Adipose tissue (tissue), 3 donors: Measurements from ENCODE around the gene DNAJB4. TPM values are rescaled to one million over a fixed set of nuclear protein-coding genes. Genes with fewer than 3 reads are reported as not detected.
"Not testable (repeated sequence)": the region's sequence is repeated elsewhere in the genome, so short reads cannot be mapped to it uniquely, and the experiment has no call there.

Source experiments
- H3K27ac ChIP-seq: one replicate; pipeline ENCODE4 v1.5.1; 2013; ENCODE audit warnings: low read depth, low read length
- WGBS, 3 donors: extraction: QIAGEN DNeasy Blood & Tissue Kit; methylation state at CpG; one replicate each; pipeline ENCODE4 v1.1.7; 2013; 5-methylcytosine and 5-hydroxymethylcytosine counted together
- polyA plus RNA-seq, 3 donors: library from polyadenylated mRNA; stranded (reverse); fragments of 200-250 nt; gene quantifications; one replicate each; pipeline ENCODE4 v1.2.3, GENCODE V29; 2013
- donor health status: healthy with polysubstance abuse.
- donor health status: Bipolar disorder and iron deficiency.
- donor health status: healthy.

The DNAJB4 gene
- polyA plus RNA-seq, 3 donors = 10.9 to 28.8 (median 26.0) TPM

- WGBS, 3 donors = 26 to 51% (median 47%) methylated on average over 2 of the region's 2 CpGs
- H3K27ac ChIP-seq = no peak overlapping the region
These were observed 48.1 kb downstream of the DNAJB4 start for GRCh38 chr1:78052685-78053405.

- 88 to 100% (median 92%) methylated on average over 2 of the region's 2 CpGs for WGBS, 3 donors
- no peak overlapping the region for H3K27ac ChIP-seq
These were observed 48.8 kb downstream of the DNAJB4 start for GRCh38 chr1:78053498-78053897.

GRCh38 chr1:78054559-78054958 lies 49.8 kb downstream of the DNAJB4 start:
- H3K27ac ChIP-seq = no peak overlapping the region

- no peak overlapping the region for H3K27ac ChIP-seq
- 46 to 93% (median 50%) methylated on average over 2 of the region's 2 CpGs for WGBS, 3 donors
These were observed 50.2 kb downstream of the DNAJB4 start for GRCh38 chr1:78054972-78055371.

- 25 to 69% (median 56%) methylated on average over 3 of the region's 3 CpGs for WGBS, 3 donors
- H3K27ac ChIP-seq = no peak overlapping the region
These were observed 50.9 kb downstream of the DNAJB4 start for GRCh38 chr1:78055565-78056132.

GRCh38 chr1:78058670-78059069 lies 53.9 kb downstream of the DNAJB4 start:
- no peak overlapping the region for H3K27ac ChIP-seq
- WGBS, 3 donors = 75 to 83% (median 82%) methylated on average over 4 of the region's 4 CpGs

- WGBS, 3 donors = 88 to 92% (median 89%) methylated on average over 4 of the region's 4 CpGs
- no peak overlapping the region for H3K27ac ChIP-seq
These were observed 56.3 kb downstream of the DNAJB4 start for GRCh38 chr1:78060857-78061563.

GRCh38 chr1:78061825-78062523 lies 57.2 kb downstream of the DNAJB4 start:
- 54 to 78% (median 75%) methylated on average over 2 of the region's 2 CpGs for WGBS, 3 donors
- H3K27ac ChIP-seq = no peak overlapping the region

- WGBS, 3 donors = 94 to 100% (median 94%) methylated on average over 2 of the region's 2 CpGs
- H3K27ac ChIP-seq = not testable (repeated sequence)
These were observed 60.1 kb downstream of the DNAJB4 start for GRCh38 chr1:78064886-78065285.

Other genes with a start within 250 kb of the DNAJB4 start
- gene USP33, start 245.1 kb upstream of the DNAJB4 start, polyA plus RNA-seq = 10 to 100 TPM; 13.0 to 49.3 (median 33.5) TPM
- 1 to 10 TPM; 3.5 to 5.3 (median 3.8) TPM for gene MIGA1, start 225.3 kb upstream of the DNAJB4 start, polyA plus RNA-seq
- 10 to 100 TPM in 2 of 3 donors, 1 to 10 TPM in 1; 2.6 to 44.6 (median 11.3) TPM for gene NEXN, start 116.3 kb upstream of the DNAJB4 start, polyA plus RNA-seq
- 10 to 100 TPM; 23.8 to 54.7 (median 33.4) TPM for gene FUBP1, start 25.9 kb upstream of the DNAJB4 start, polyA plus RNA-seq
- gene GIPC2, start 41.0 kb downstream of the DNAJB4 start, polyA plus RNA-seq = 10 to 100 TPM in 1 of 3 donors, 1 to 10 TPM in 2; 2.2 to 11.8 (median 3.0) TPM